Rectal smooth muscle tissue (tissue), 1 donor: Measurements from ENCODE around the gene TTYH1.
A peak's percentile ranks its signal among the peaks of the same experiment; 100 is the strongest.
"Not testable (repeated sequence)": the region's sequence is repeated elsewhere in the genome, so short reads cannot be mapped to it uniquely, and the experiment has no call there.

Experiments
- H3K27ac ChIP-seq: one replicate; pipeline ENCODE4 v1.7.0; 2013; ENCODE audit warnings: low read depth, low read length, inconsistent platforms
- H3K27me3 ChIP-seq: one replicate; pipeline ENCODE4 v1.7.0; 2013; ENCODE audit warnings: low read length; ENCODE audit not compliant: control insufficient read depth, insufficient read depth
- H3K36me3 ChIP-seq: one replicate; pipeline ENCODE4 v1.7.0; 2013; ENCODE audit warnings: low read length; ENCODE audit not compliant: control insufficient read depth, insufficient read depth
- H3K4me1 ChIP-seq: one replicate; pipeline ENCODE4 v1.7.0; 2013; ENCODE audit warnings: low read length; ENCODE audit not compliant: control insufficient read depth, insufficient read depth
- H3K4me3 ChIP-seq: one replicate; pipeline ENCODE4 v1.7.0; 2013; ENCODE audit warnings: low read length
- H3K9ac ChIP-seq: one replicate; pipeline ENCODE4 v1.7.0; 2013; ENCODE audit warnings: low read length

TTYH1 gene

GRCh38 chr19:54463531-54464043 is 48.3 kb downstream of the TTYH1 start, which contains the start of gene LENG9:
Gene LENG9, minus strand, starts transcription at chr19:54463778. Its CDS starts 252 bp downstream, at chr19:54463526.
- Histone ChIP-seq H3K36me3 (peaks cover 29% of the 10 kb centered on the region), H3K27ac (peak within 1 kb of the TSS; percentile 95), H3K4me1 (peaks cover 11% of the 10 kb centered on the region), H3K27me3 (no peaks in the 10 kb centered on the region), H3K4me3 (peak within 1 kb of the TSS; percentile 56), H3K9ac (peak within 1 kb of the TSS; percentile 77)

GRCh38 chr19:54464044-54464629 is 48.9 kb downstream of the TTYH1 start:
- Histone ChIP-seq H3K27ac (peak overlapping the region; percentile 95), H3K27me3 (no peaks in the 10 kb centered on the region), H3K4me3 (peak overlapping the region; percentile 56), H3K9ac (peak overlapping the region; percentile 8), H3K36me3 (peaks cover 23% of the 10 kb centered on the region), H3K4me1 (peaks cover 11% of the 10 kb centered on the region)

GRCh38 chr19:54464630-54465425 is 49.6 kb downstream of the TTYH1 start:
- Histone ChIP-seq H3K4me3 (peak overlapping the region; percentile 56), H3K36me3 (peaks cover 17% of the 10 kb centered on the region), H3K27ac (peak overlapping the region; percentile 74), H3K27me3 (no peaks in the 10 kb centered on the region), H3K9ac (no peak overlapping the region), H3K4me1 (peaks cover 11% of the 10 kb centered on the region)

GRCh38 chr19:54465426-54466109 is 50.3 kb downstream of the TTYH1 start:
- no peak overlapping the region for H3K9ac ChIP-seq
- peaks cover 11% of the 10 kb centered on the region for H3K4me1 ChIP-seq
- no peaks in the 10 kb centered on the region for H3K27me3 ChIP-seq
- H3K27ac ChIP-seq, result no peak overlapping the region
- no peak overlapping the region for H3K4me3 ChIP-seq
- H3K36me3 ChIP-seq, result peaks cover 14% of the 10 kb centered on the region

- not testable (repeated sequence) for H3K9ac ChIP-seq, H3K27me3 ChIP-seq, H3K27ac ChIP-seq, H3K4me3 ChIP-seq
- Histone ChIP-seq H3K4me1 (peaks cover 11% of the 10 kb centered on the region), H3K36me3 (peaks cover 11% of the 10 kb centered on the region)
Measured at GRCh38 chr19:54466110-54466480, 50.8 kb downstream of the TTYH1 start.

GRCh38 chr19:54469496-54469934 is 54.3 kb downstream of the TTYH1 start:
- Histone ChIP-seq H3K36me3 (peaks cover 2% of the 10 kb centered on the region), H3K27ac (no peak overlapping the region), H3K9ac (no peak overlapping the region)

GRCh38 chr19:54470276-54470887 is 55.1 kb downstream of the TTYH1 start:
- Histone ChIP-seq H3K4me3 (peak overlapping the region; percentile 61), H3K27me3 (no peaks in the 10 kb centered on the region), H3K27ac (peak overlapping the region; percentile 61), H3K4me1 (no peaks in the 10 kb centered on the region), H3K9ac (peak overlapping the region; percentile 68), H3K36me3 (peaks cover 1% of the 10 kb centered on the region)

More at GRCh38 chr19:54469496-54469934, 54.3 kb downstream of the TTYH1 start:
- Histone ChIP-seq H3K27me3 (no peaks in the 10 kb centered on the region), H3K4me3 (no peak overlapping the region), H3K4me1 (no peaks in the 10 kb centered on the region)

GRCh38 chr19:54470991-54471782 is 55.9 kb downstream of the TTYH1 start:
- Histone ChIP-seq H3K27ac (peak overlapping the region; percentile 61), H3K4me1 (no peaks in the 10 kb centered on the region), H3K36me3 (no peaks in the 10 kb centered on the region), H3K4me3 (peak overlapping the region; percentile 61), H3K27me3 (no peaks in the 10 kb centered on the region), H3K9ac (peak overlapping the region; percentile 68)

GRCh38 chr19:54473071-54473891 is 58.0 kb downstream of the TTYH1 start, which contains the start of gene CDC42EP5:
Gene CDC42EP5, minus strand, starts transcription at chr19:54473296. Its CDS starts 7,749 bp downstream, at chr19:54465547.
- Histone ChIP-seq H3K27me3 (no peaks in the 10 kb centered on the region), H3K36me3 (no peaks in the 10 kb centered on the region), H3K27ac (peak within 1 kb of the TSS; percentile 61), H3K9ac (peak within 1 kb of the TSS; percentile 68), H3K4me1 (no peaks in the 10 kb centered on the region), H3K4me3 (peak within 1 kb of the TSS; percentile 47)

- Histone ChIP-seq H3K27ac (peak overlapping the region; percentile 46), H3K9ac (no peak overlapping the region), H3K4me3 (peak overlapping the region; percentile 47), H3K36me3 (no peaks in the 10 kb centered on the region), H3K27me3 (no peaks in the 10 kb centered on the region), H3K4me1 (no peaks in the 10 kb centered on the region)
Measured at GRCh38 chr19:54473892-54474372, 58.7 kb downstream of the TTYH1 start.

GRCh38 chr19:54475706-54476105 is 60.4 kb downstream of the TTYH1 start:
- Histone ChIP-seq H3K27ac (no peak overlapping the region), H3K9ac (no peak overlapping the region), H3K27me3 (no peaks in the 10 kb centered on the region)

More at GRCh38 chr19:54475706-54476105, 60.4 kb downstream of the TTYH1 start:
- Histone ChIP-seq H3K4me1 (no peaks in the 10 kb centered on the region), H3K4me3 (no peak overlapping the region), H3K36me3 (no peaks in the 10 kb centered on the region)
